Measurements from ENCODE around the gene PBX1. TPM values are rescaled to one million over a fixed set of nuclear protein-coding genes. Genes with fewer than 3 reads are reported as not detected.

PBX1 gene
- total RNA-seq, 4 donors from 2014 or later = 14.4 to 34.6 (median 22.0) TPM

DNA sequence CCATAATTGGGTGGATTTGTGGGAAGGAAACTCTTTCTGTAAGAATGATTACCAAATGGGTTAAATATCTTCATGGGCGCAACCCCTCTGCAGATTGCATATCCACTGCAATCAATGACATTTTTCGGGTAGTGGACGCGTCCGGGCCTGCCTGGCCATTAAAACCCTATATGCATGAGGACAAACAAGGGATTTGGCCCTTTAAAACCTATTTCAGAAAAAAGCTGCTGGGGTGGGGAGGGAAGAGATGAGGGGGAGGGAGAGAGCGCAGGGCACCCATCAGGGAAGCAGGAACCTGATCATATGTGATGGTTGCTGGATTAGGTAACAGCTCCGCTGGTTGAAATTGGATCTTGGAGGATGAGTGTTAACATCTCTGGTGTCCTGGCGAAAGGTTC lies 228.8 kb downstream of the PBX1 start:
- no peaks in the 10 kb centered on the region for H3K27me3 ChIP-seq
- H3K4me1 ChIP-seq = peaks cover 51% of the 10 kb centered on the region
- H3K27ac ChIP-seq = peak overlapping the region; percentile 44
- WGBS = 54% methylated on average over 8 of the region's 8 CpGs
- H3K36me3 ChIP-seq = peaks cover 3% of the 10 kb centered on the region
- no peak for DNase-seq (ENCODE audit: low spot score in 2 of 2)
- TF ChIP-seq POLR2AphosphoS5 (IDR thresholded peaks at IDR 0.05) (no peak), EP300 (IDR thresholded peaks at IDR 0.05) (no peak), POLR2A (IDR thresholded peaks at IDR 0.05) (no peak)
- TF ChIP-seq, protein P1, sequence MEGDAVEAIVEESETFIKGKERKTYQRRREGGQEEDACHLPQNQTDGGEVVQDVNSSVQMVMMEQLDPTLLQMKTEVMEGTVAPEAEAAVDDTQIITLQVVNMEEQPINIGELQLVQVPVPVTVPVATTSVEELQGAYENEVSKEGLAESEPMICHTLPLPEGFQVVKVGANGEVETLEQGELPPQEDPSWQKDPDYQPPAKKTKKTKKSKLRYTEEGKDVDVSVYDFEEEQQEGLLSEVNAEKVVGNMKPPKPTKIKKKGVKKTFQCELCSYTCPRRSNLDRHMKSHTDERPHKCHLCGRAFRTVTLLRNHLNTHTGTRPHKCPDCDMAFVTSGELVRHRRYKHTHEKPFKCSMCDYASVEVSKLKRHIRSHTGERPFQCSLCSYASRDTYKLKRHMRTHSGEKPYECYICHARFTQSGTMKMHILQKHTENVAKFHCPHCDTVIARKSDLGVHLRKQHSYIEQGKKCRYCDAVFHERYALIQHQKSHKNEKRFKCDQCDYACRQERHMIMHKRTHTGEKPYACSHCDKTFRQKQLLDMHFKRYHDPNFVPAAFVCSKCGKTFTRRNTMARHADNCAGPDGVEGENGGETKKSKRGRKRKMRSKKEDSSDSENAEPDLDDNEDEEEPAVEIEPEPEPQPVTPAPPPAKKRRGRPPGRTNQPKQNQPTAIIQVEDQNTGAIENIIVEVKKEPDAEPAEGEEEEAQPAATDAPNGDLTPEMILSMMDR (IDR thresholded peaks at IDR 0.05) = no peak
- H3K4me3 ChIP-seq = peak overlapping the region; percentile 11
- H3K9me3 ChIP-seq = no peaks in the 10 kb centered on the region

DNA sequence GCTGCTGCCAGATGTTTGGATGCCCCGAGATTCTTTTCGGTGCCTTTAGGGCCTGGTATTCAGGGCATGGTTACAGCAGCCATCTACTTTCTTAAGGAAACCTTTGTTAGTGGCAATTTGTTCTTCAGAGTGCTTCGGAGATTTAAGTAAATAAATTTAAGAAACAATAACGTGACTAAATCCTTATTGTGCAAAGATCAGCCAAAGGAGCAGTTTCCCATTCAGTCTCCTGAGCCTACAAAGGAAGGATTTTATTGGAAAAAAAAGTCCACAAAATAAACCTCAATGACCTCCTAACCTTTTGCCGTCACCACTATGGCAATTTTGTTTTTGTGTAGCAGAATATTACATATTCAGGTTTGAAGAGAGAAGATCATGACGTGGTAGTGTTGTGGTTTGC lies 231.1 kb downstream of the PBX1 start:
- TF ChIP-seq POLR2A (IDR thresholded peaks at IDR 0.05) (no peak), POLR2AphosphoS5 (IDR thresholded peaks at IDR 0.05) (no peak), EP300 (IDR thresholded peaks at IDR 0.05) (no peak)
- TF ChIP-seq, protein P1 (IDR thresholded peaks at IDR 0.05) = no peak
- DNase-seq (ENCODE audit: low spot score in 2 of 2) = no peak
- Histone ChIP-seq H3K27ac (no peak overlapping the region), H3K9me3 (no peaks in the 10 kb centered on the region), H3K27me3 (no peaks in the 10 kb centered on the region), H3K36me3 (peaks cover 3% of the 10 kb centered on the region), H3K4me3 (no peak overlapping the region), H3K4me1 (peaks cover 42% of the 10 kb centered on the region)
- WGBS = 58% methylated on average over 6 of the region's 6 CpGs

DNA sequence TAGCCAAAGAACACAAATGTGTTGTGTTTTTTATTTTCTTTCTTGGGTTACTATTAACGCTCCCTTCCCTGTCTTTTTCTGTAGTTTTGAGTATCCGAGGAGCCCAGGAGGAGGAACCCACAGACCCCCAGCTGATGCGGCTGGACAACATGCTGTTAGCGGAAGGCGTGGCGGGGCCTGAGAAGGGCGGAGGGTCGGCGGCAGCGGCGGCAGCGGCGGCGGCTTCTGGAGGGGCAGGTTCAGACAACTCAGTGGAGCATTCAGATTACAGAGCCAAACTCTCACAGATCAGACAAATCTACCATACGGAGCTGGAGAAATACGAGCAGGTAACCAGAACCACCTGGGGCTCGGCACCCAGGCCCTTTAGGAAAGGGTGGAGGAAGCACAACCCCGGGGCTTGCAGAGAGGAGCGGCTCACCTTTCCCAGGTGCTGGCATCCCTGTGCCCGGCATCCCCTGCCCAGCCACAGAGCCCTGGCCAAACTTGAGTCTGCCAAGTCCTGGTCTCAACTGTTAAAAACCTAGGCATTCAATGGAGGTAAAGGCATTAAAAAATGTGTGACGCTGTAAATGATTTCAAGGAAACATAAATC lies 233.5 kb downstream of the PBX1 start:
- H3K9me3 ChIP-seq = no peaks in the 10 kb centered on the region
- WGBS = 93% methylated on average over 21 of the region's 21 CpGs
- H3K27me3 ChIP-seq = no peaks in the 10 kb centered on the region
- TF ChIP-seq EP300 (IDR thresholded peaks at IDR 0.05) = no peak
- no peak for DNase-seq (ENCODE audit: low spot score in 2 of 2)
- peaks cover 20% of the 10 kb centered on the region for H3K4me1 ChIP-seq
- no peak overlapping the region for H3K4me3 ChIP-seq
- H3K36me3 ChIP-seq = peaks cover 3% of the 10 kb centered on the region
- no peak overlapping the region for H3K27ac ChIP-seq

DNA sequence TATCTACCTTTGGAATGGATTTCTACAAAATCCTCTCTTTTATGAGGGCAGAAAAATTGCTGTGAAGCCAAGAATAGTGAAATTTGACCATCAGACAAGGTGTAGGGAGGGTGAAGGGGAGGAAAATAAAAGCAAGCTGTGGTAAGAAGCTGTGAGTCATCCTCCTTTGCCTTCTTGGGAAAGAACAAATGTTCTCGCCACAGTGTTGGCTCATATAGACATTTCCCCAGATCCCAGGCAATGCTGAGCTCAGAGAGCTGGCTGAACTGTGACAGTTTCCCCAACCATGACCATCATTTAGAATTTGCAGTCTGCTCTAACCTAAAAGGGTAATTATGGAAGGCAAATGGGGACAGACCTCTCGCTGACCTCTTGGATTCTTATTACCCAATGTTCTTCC lies 235.4 kb downstream of the PBX1 start:
- WGBS = 51% methylated on average over 2 of the region's 2 CpGs
- Histone ChIP-seq H3K4me1 (peaks cover 15% of the 10 kb centered on the region), H3K4me3 (no peak overlapping the region), H3K27me3 (no peaks in the 10 kb centered on the region), H3K27ac (peak overlapping the region; percentile 35), H3K9me3 (no peaks in the 10 kb centered on the region), H3K36me3 (peaks cover 3% of the 10 kb centered on the region)
- TF ChIP-seq EP300 (IDR thresholded peaks at IDR 0.05) (no peak), POLR2AphosphoS5 (IDR thresholded peaks at IDR 0.05) (peak in 2 of 3 donors; percentile 16 to 52)
- DNase-seq (ENCODE audit: low spot score in 2 of 2) = no peak

DNA sequence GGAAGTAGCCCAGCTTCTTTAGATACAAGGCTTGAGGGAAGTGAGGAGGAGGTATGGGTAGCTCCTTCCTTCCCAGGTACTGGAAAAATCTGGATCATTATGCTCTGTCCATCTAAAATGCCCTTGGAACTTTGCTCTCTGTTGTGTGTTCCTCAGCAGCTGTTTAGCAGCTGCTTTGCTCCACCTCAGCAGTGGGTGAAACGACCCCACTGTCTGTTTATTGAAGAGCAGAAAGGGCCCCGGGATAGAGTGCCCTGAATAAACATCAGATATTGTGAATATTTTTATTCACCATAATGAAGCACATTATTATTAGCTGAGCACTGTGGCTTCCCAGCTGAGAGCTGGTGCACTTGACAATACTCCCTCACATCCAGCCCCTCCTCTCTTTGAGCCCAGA lies 237.9 kb downstream of the PBX1 start:
- Histone ChIP-seq H3K27ac (no peak overlapping the region), H3K9me3 (no peaks in the 10 kb centered on the region), H3K4me3 (no peak overlapping the region), H3K27me3 (no peaks in the 10 kb centered on the region), H3K36me3 (peaks cover 15% of the 10 kb centered on the region), H3K4me1 (peaks cover 11% of the 10 kb centered on the region)
- TF ChIP-seq EP300 (IDR thresholded peaks at IDR 0.05) (no peak), POLR2A (IDR thresholded peaks at IDR 0.05) (no peak), POLR2AphosphoS5 (IDR thresholded peaks at IDR 0.05) (no peak)
- TF ChIP-seq, protein P1 (IDR thresholded peaks at IDR 0.05) = no peak
- WGBS = 67% methylated on average over 2 of the region's 2 CpGs
- DNase-seq (ENCODE audit: low spot score in 2 of 2) = no peak

DNA sequence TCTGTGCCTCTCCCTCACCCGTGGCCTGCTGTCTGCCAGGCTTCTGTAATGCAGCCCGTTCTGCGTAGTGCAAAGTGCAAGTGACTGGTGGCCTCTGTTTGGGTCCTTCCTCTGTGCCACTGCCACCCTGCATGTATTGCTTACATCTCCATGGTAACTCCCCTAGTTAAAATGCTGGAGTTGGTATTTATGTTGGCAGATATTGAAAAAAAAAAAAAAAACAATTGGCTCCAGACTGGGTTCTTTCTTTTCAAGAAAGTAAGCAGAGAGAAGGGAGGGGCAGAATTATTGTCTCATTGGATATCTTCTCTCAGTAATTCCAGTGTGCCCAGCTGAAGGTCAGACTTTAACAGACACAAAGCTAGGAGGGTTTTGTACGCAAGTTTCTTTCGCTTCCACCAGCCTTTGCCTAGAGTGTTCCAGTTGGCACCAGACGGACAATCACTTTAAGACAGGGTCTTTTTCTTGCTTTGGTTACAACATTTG lies 242.3 kb downstream of the PBX1 start:
- Histone ChIP-seq H3K27me3 (no peaks in the 10 kb centered on the region), H3K4me1 (peaks cover 5% of the 10 kb centered on the region), H3K27ac (no peak overlapping the region), H3K9me3 (no peaks in the 10 kb centered on the region), H3K36me3 (peaks cover 12% of the 10 kb centered on the region), H3K4me3 (no peak overlapping the region)
- no peak for DNase-seq (ENCODE audit: low spot score in 2 of 2)
- TF ChIP-seq POLR2AphosphoS5 (IDR thresholded peaks at IDR 0.05) (no peak), EP300 (IDR thresholded peaks at IDR 0.05) (no peak), POLR2A (IDR thresholded peaks at IDR 0.05) (no peak)
- TF ChIP-seq, protein P1 (IDR thresholded peaks at IDR 0.05) = no peak
- WGBS = 57% methylated on average over 6 of the region's 6 CpGs
